CD8-positive, alpha-beta memory T cell (primary cell): ENCODE measurements around the gene MACROD1. TPM values are rescaled to one million over a fixed set of nuclear protein-coding genes. Genes with fewer than 3 reads are reported as not detected.
A peak's percentile ranks its signal among the peaks of the same experiment; 100 is the strongest.

Experiments
- CTCF ChIA-PET: fragments of 350-600 bp; sonication (Branson Sonifier 250); formaldehyde crosslinking; loops from one replicate; lab custom pipeline; 2021; ENCODE audit warnings: antibody characterized with exemption; lab: Charles Lee
- POLR2A ChIA-PET: fragments of 350-600 bp; sonication (Branson Sonifier 250); formaldehyde crosslinking; loops from one replicate; lab custom pipeline; 2021; ENCODE audit warnings: antibody characterized with exemption; lab: Charles Lee
- DNase-seq, 5 donors: peaks; one replicate each; pipeline versions ENCODE4 v3.0.0 to v3.0.0-alpha.2; 2020 to 2022; ENCODE audit warnings: mixed read lengths in 1 of 5
- H3K27ac ChIP-seq: one replicate; pipeline ENCODE4 v1.7.0; 2013; ENCODE audit warnings: low read depth, mild to moderate bottlenecking, low read length, moderate library complexity
- H3K27me3 ChIP-seq: 2 replicates; pipeline ENCODE4 v1.7.0; 2013; ENCODE audit warnings: low read length, mild to moderate bottlenecking; ENCODE audit not compliant: insufficient read depth, poor library complexity, severe bottlenecking
- H3K36me3 ChIP-seq: 2 replicates; pipeline ENCODE4 v1.7.0; 2013; ENCODE audit warnings: mild to moderate bottlenecking, low read length, moderate library complexity; ENCODE audit not compliant: insufficient read depth
- H3K4me1 ChIP-seq: 2 replicates; pipeline ENCODE4 v1.7.0; 2013; ENCODE audit warnings: mild to moderate bottlenecking, low read length, moderate library complexity; ENCODE audit not compliant: insufficient read depth
- H3K4me3 ChIP-seq: 2 replicates; pipeline ENCODE4 v1.7.0; 2013; ENCODE audit warnings: mild to moderate bottlenecking, low read length
- H3K9me3 ChIP-seq: 2 replicates; pipeline ENCODE4 v1.7.0; 2013; ENCODE audit warnings: mild to moderate bottlenecking, low read length
- H3K27ac Mint-ChIP-seq, 8 donors: one replicate each; pipeline ENCODE4 v1.8.0; 2020 to 2021; ENCODE audit warnings: mixed read lengths in 8 of 8, mild to moderate bottlenecking in 6 of 8, inconsistent platforms in 3 of 8, moderate library complexity in 3 of 8
- H3K27me3 Mint-ChIP-seq, 2 donors: one replicate each; pipeline ENCODE4 v1.8.0; 2020 to 2021; ENCODE audit warnings: mixed read lengths in 2 of 2, mild to moderate bottlenecking in 1 of 2, moderate library complexity in 1 of 2
- H3K36me3 Mint-ChIP-seq, 3 donors: one replicate each; pipeline ENCODE4 v1.8.0; 2020 to 2021; ENCODE audit warnings: mixed read lengths in 3 of 3, inconsistent platforms in 1 of 3, mild to moderate bottlenecking in 1 of 3
- H3K4me1 Mint-ChIP-seq, 3 donors: one replicate each; pipeline ENCODE4 v1.8.0; 2020 to 2021; ENCODE audit warnings: mixed read lengths in 3 of 3, inconsistent platforms in 1 of 3, mild to moderate bottlenecking in 1 of 3
- H3K4me3 Mint-ChIP-seq, 7 donors: one replicate each; pipeline ENCODE4 v1.8.0; 2020 to 2021; ENCODE audit warnings: mixed read lengths in 7 of 7, mild to moderate bottlenecking in 6 of 7, moderate library complexity in 4 of 7, inconsistent platforms in 2 of 7
- H3K9me3 Mint-ChIP-seq, 5 donors: one replicate each; pipeline ENCODE4 v1.8.0; 2020 to 2022; ENCODE audit warnings: mixed read lengths in 5 of 5, mild to moderate bottlenecking in 3 of 5, moderate library complexity in 2 of 5, inconsistent platforms in 1 of 5
- polyA plus RNA-seq: library from polyadenylated mRNA; unstranded; fragments of 300-500 nt; fragmentation: Illumina TruSeq; gene quantifications from one replicate; pipeline ENCODE4 v1.2.3, GENCODE V29; 2021
- total RNA-seq, 2 experiments: library from RNA; stranded (reverse); gene quantifications; one replicate each; pipeline ENCODE4 v1.2.3, GENCODE V29; 2021

Gene MACROD1
- total and polyA plus RNA-seq, 3 experiments from 2014 or later: 9.2 to 25.5 (median 19.6) TPM

DNA sequence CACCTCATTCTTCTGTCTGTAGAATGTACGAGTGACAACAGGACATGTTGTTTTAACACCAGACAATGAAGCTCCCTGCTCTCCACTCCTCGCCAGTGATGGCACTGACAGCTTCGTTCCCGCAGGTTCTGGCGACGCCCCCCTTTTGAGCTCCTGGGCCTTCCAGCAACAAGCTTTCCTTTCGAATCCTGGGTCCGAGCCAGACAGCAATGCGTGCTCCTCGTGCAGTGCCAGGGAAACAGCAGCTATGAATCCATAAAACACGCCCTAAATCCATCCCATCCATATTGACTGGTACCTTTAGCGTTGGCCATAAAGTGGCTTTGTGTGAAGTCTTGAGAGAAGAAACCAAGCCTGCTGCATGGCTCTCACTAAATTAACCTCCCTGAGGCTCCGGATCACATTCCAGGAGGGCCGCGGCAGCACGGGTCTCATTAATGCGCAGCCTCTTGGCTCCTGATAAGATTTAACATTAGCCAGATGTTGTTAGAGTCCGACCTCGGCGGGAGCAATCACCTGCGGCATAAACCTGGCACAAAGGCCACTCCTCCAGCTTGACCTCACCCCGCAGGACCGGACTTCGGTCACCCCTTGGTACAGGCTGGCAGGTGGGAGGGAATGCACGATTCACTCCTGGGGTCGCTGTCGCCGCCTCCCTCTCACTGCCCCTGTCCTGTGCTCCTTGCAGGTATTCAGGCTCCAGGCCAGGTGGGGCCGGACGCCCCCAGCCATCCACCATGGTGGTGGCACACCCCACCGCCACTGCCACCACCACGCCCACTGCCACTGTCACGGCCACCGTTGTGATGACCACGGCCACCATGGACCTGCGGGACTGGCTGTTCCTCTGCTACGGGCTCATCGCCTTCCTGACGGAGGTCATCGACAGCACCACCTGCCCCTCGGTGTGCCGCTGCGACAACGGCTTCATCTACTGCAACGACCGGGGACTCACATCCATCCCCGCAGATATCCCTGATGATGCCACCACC is 50.1 kb downstream of the MACROD1 start:
- H3K27ac Mint-ChIP-seq: peak overlapping the region in 1 of 8 donors; percentile 65

DNA sequence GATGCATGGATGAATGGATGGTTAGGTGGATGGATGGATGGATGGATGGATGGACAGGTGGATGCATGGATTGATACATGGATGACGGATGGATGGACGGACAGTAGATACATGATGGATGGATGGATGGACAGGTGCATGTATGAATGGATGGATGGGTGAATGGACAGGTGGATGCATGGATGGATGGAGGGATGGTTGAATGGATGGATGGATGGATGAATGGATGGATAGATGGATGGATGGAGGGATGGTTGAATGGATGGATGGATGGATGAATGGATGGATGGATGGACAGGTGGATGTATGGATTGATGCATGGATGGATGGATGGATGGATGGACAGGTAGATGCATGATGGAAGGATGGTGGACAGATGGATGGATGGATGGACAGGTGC is 51.7 kb downstream of the MACROD1 start:
- Mint-ChIP-seq H3K27me3 (no peaks in the 10 kb centered on the region), H3K4me3 (no peak overlapping the region), H3K36me3 (no peaks in the 10 kb centered on the region), H3K4me1 (no peaks in the 10 kb centered on the region), H3K9me3 (no peaks in the 10 kb centered on the region), H3K27ac (no peak overlapping the region)
- no peaks in the 10 kb centered on the region for H3K9me3 ChIP-seq
- H3K27me3 ChIP-seq: no peaks in the 10 kb centered on the region
- H3K4me1 ChIP-seq: no peaks in the 10 kb centered on the region
- ChIA-PET CTCF (interaction anchor here (1.0 kb wide), 1 partner anchor 114 kb away, joined by 3 read pairs; no protein-coding TSS in a partner anchor), POLR2A (no interaction called here)
- H3K27ac ChIP-seq: no peak overlapping the region
- H3K36me3 ChIP-seq: no peaks in the 10 kb centered on the region
- DNase-seq: no peak
- no peak overlapping the region for H3K4me3 ChIP-seq

More for the DNA sequence above, 50.1 kb downstream of the MACROD1 start:
- H3K9me3 ChIP-seq: no peaks in the 10 kb centered on the region
- ChIA-PET CTCF (no interaction called here), POLR2A (no interaction called here)
- Mint-ChIP-seq H3K9me3 (no peaks in the 10 kb centered on the region), H3K36me3 (no peaks in the 10 kb centered on the region), H3K4me1 (no peaks in the 10 kb centered on the region), H3K27me3 (no peaks in the 10 kb centered on the region), H3K4me3 (no peak overlapping the region)
- H3K27me3 ChIP-seq: no peaks in the 10 kb centered on the region
- no peak overlapping the region for H3K4me3 ChIP-seq
- H3K27ac ChIP-seq: no peak overlapping the region
- no peaks in the 10 kb centered on the region for H3K4me1 ChIP-seq
- no peaks in the 10 kb centered on the region for H3K36me3 ChIP-seq
- DNase-seq: no peak

DNA sequence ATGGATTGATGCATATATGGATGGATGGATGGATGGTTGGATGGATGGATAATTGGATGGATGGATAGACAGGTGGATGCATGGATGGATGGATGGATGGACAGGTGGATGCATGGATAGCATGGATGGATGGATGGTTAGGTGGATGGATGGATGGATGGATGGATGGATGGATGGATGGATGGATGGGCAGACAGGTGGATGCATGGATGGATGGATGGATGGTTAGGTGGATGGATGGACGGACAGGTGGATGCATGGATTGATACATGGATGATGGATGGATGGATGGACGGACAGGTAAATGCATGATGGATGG is 52.5 kb downstream of the MACROD1 start:
- Mint-ChIP-seq H3K36me3 (no peaks in the 10 kb centered on the region), H3K4me1 (no peaks in the 10 kb centered on the region), H3K27me3 (no peaks in the 10 kb centered on the region), H3K9me3 (no peaks in the 10 kb centered on the region), H3K4me3 (no peak overlapping the region), H3K27ac (no peak overlapping the region)
- no peak for DNase-seq
- Histone ChIP-seq H3K4me1 (no peaks in the 10 kb centered on the region), H3K27ac (no peak overlapping the region), H3K9me3 (no peaks in the 10 kb centered on the region), H3K27me3 (no peaks in the 10 kb centered on the region), H3K4me3 (no peak overlapping the region), H3K36me3 (no peaks in the 10 kb centered on the region)
- ChIA-PET CTCF (no interaction called here), POLR2A (no interaction called here)

DNA sequence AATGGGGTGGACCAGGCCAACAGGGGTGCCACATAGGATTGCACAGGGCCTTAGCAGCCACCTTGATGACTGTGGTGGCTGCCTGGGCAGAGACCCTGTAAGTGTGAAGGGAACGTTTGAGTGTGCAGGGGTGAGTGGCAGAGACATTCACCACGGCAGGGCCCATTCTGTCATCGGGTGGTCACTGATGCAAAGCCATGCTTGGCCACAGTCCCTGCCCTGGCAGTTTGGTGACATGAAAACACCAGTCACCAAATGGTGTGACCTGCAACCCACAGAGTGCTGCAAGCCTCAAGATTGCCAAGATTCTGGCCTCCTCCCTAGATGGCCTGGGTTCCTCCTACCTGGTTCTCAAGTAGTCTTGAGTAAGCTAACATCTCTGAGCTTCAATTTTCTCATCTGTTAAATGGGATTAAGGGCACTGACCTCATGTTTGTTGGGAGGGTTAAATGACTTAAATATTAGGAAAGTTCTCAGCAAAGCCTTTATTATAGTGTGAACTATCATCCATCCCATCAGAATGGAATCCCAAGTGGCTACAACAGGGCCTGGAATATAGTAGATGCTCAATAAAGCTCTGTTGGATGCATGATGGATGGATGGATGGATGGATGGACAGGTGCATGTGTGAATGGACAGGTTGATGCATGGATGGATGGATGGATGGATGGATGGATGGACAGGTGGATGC is 53.0 kb downstream of the MACROD1 start:
- Mint-ChIP-seq H3K4me1 (no peaks in the 10 kb centered on the region), H3K9me3 (no peaks in the 10 kb centered on the region), H3K36me3 (no peaks in the 10 kb centered on the region), H3K27ac (no peak overlapping the region), H3K27me3 (no peaks in the 10 kb centered on the region), H3K4me3 (no peak overlapping the region)
- Histone ChIP-seq H3K4me1 (no peaks in the 10 kb centered on the region), H3K27ac (no peak overlapping the region), H3K36me3 (no peaks in the 10 kb centered on the region), H3K27me3 (no peaks in the 10 kb centered on the region), H3K9me3 (no peaks in the 10 kb centered on the region), H3K4me3 (no peak overlapping the region)
- DNase-seq: no peak
- CTCF ChIA-PET: no interaction called here
- POLR2A ChIA-PET: no interaction called here

DNA sequence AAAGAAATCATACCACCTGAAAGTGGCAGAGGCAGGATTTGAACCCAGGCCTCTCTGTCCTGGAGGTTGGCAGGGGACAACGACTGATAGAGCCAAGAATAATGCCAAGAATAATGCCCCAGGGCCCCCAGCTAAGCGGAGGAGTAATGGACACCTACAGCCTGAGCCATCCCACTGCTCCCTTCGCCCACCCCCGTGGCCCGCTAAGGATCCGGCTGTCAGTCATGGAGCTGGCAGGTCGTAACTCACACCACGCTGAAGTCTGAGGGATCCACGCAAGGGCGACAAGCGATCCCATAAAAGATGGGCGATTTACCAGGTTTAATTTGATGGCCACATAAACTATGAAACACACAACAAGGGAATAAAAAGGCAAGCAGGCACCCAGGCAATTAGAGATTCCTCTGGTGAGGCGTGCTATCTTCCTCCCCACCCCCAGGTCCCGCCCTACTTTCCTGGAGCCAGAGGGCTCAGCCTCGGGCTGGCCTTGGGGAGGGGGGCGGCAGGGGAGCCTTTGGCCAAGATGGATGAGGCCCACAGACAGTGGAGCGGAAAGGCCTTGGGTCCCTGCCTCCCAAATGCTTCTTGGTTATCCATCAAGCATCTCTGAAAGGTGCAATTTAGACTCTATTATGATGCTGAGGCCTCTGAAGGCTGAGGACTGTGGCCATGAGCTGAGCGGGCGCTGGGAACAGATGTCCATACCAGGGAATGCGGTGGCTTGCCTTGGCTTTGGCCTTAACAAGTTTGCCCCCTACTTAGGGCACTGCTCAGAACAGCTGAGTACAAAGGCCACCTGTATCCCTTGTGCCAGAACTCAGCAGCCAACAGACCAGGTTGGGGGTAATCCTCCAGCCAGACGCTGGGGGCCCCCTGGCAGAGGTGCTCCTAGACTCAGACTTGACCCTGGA is 55.2 kb downstream of the MACROD1 start:
- Mint-ChIP-seq H3K27ac (no peak overlapping the region), H3K9me3 (no peaks in the 10 kb centered on the region), H3K27me3 (no peaks in the 10 kb centered on the region), H3K36me3 (no peaks in the 10 kb centered on the region), H3K4me1 (no peaks in the 10 kb centered on the region), H3K4me3 (no peak overlapping the region)
- no peak for DNase-seq
- ChIA-PET POLR2A (no interaction called here), CTCF (interaction anchor here (1.0 kb wide), 1 partner anchor 9 kb away, joined by 3 read pairs; no protein-coding TSS in a partner anchor)
- H3K9me3 ChIP-seq: no peaks in the 10 kb centered on the region
- H3K4me3 ChIP-seq: no peak overlapping the region
- H3K36me3 ChIP-seq: no peaks in the 10 kb centered on the region
- no peaks in the 10 kb centered on the region for H3K27me3 ChIP-seq
- H3K4me1 ChIP-seq: no peaks in the 10 kb centered on the region
- H3K27ac ChIP-seq: no peak overlapping the region

DNA sequence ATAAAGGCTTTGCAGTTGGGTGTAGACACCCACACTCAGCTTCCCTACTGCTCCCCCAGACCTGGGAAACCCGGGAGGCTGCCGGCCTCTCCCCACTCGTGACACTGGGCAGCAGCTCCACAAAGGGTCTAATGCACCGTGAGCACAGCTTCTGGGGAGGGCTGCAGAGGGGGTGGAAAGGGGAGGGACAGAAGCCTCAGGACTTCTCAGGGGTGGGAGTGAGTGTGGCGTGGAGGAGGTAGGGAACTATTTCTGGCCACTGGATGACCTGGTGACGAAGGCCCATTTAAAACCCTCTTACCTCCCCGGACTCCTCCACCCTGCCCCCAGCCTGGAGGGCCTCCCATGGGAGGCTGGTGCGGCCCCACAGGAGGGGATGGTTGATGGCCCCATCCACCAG is 56.6 kb downstream of the MACROD1 start:
- Mint-ChIP-seq H3K4me3 (no peak overlapping the region), H3K4me1 (no peaks in the 10 kb centered on the region), H3K36me3 (no peaks in the 10 kb centered on the region), H3K9me3 (no peaks in the 10 kb centered on the region), H3K27ac (no peak overlapping the region), H3K27me3 (no peaks in the 10 kb centered on the region)
- no peak overlapping the region for H3K27ac ChIP-seq
- no peaks in the 10 kb centered on the region for H3K36me3 ChIP-seq
- H3K27me3 ChIP-seq: no peaks in the 10 kb centered on the region
- no peaks in the 10 kb centered on the region for H3K9me3 ChIP-seq
- no peak overlapping the region for H3K4me3 ChIP-seq
- no peak for DNase-seq
- POLR2A ChIA-PET: no interaction called here
- CTCF ChIA-PET: no interaction called here
- H3K4me1 ChIP-seq: no peaks in the 10 kb centered on the region

DNA sequence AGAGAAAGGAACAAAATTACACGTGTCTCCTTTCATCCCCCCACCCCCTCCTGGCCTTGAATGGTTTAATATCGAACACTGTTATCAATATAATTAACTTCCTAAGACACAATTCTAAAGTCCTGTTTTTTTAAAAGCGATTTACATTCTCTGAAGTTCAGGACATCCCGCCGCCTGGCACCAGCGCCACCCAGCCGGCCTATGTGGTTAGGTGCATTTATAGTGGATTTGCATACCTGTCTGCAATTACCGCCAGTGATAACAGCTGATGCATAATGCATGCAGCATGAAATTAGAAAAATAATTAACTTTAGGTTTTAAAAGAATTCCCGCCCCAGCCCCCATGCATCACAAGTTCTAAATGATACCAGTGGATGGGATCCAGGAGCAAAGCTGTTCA is 58.6 kb downstream of the MACROD1 start:
- DNase-seq: no peak
- CTCF ChIA-PET: no interaction called here
- H3K36me3 ChIP-seq: no peaks in the 10 kb centered on the region

More for the DNA sequence above, 58.6 kb downstream of the MACROD1 start:
- Mint-ChIP-seq H3K4me1 (no peaks in the 10 kb centered on the region), H3K4me3 (no peak overlapping the region), H3K27me3 (no peaks in the 10 kb centered on the region), H3K27ac (peak overlapping the region in 1 of 8 donors; percentile 24), H3K36me3 (no peaks in the 10 kb centered on the region), H3K9me3 (no peaks in the 10 kb centered on the region)
- H3K27me3 ChIP-seq: no peaks in the 10 kb centered on the region
- no peaks in the 10 kb centered on the region for H3K4me1 ChIP-seq
- no peaks in the 10 kb centered on the region for H3K9me3 ChIP-seq
- no peak overlapping the region for H3K4me3 ChIP-seq
- H3K27ac ChIP-seq: no peak overlapping the region
- POLR2A ChIA-PET: no interaction called here
